Activated CD4-positive, alpha-beta T cell treated with anti-CD3 and anti-CD28 coated beads, Interleukin-2, amount 10 ng/mL, durations not matched to agents 7 days and 5 days (primary cell): Measurements from ENCODE around the gene STAT5B. TPM values are rescaled to one million over a fixed set of nuclear protein-coding genes. Genes with fewer than 3 reads are reported as not detected.
"Not testable (repeated sequence)": the region's sequence is repeated elsewhere in the genome, so short reads cannot be mapped to it uniquely, and the experiment has no call there.

Experiments used
- CTCF ChIA-PET: fragments of 350-600 bp; sonication (Branson Sonifier 250); formaldehyde crosslinking; loops from one replicate; lab custom pipeline; 2021; ENCODE audit warnings: antibody characterized with exemption; lab: Charles Lee
- POLR2A ChIA-PET: fragments of 350-600 bp; sonication (Branson Sonifier 250); formaldehyde crosslinking; loops from one replicate; lab custom pipeline; 2021; ENCODE audit warnings: antibody characterized with exemption; lab: Charles Lee
- DNase-seq: peaks from one replicate; pipeline ENCODE4 v3.0.0-alpha.2; 2020
- H3K27ac Mint-ChIP-seq: one replicate; pipeline ENCODE4 v1.8.0; 2021; ENCODE audit warnings: mild to moderate bottlenecking, moderate library complexity, mixed read lengths
- H3K27me3 Mint-ChIP-seq: one replicate; pipeline ENCODE4 v1.8.0; 2021; ENCODE audit warnings: mixed read lengths
- H3K36me3 Mint-ChIP-seq: one replicate; pipeline ENCODE4 v1.8.0; 2021; ENCODE audit warnings: low read depth, mixed read lengths
- H3K4me1 Mint-ChIP-seq: one replicate; pipeline ENCODE4 v1.8.0; 2021; ENCODE audit warnings: mixed read lengths
- H3K4me3 Mint-ChIP-seq: one replicate; pipeline ENCODE4 v1.8.0; 2021; ENCODE audit warnings: mild to moderate bottlenecking, moderate library complexity, mixed read lengths
- H3K9me3 Mint-ChIP-seq: one replicate; pipeline ENCODE4 v1.8.0; 2021; ENCODE audit warnings: mixed read lengths
- total RNA-seq, 2 experiments: library from RNA; stranded (reverse); gene quantifications; one replicate each; pipeline ENCODE4 v1.2.3, GENCODE V29; 2021

STAT5B gene
- total RNA-seq, 2 experiments from 2014 or later, result 150 to 164 TPM

- H3K27me3 Mint-ChIP-seq, DNase-seq, H3K4me3 Mint-ChIP-seq, H3K9me3 Mint-ChIP-seq, H3K4me1 Mint-ChIP-seq, H3K27ac Mint-ChIP-seq, POLR2A ChIA-PET: not testable (repeated sequence)
- H3K36me3 Mint-ChIP-seq, result peaks cover 65% of the 10 kb centered on the region
- CTCF ChIA-PET, result interaction anchor here (1.2 kb wide), 1 partner anchor 16 kb away, joined by 3 read pairs; no protein-coding TSS in a partner anchor
Measured at GRCh38 chr17:42206153-42206612, 70.0 kb downstream of the STAT5B start.

GRCh38 chr17:42203354-42203753 lies 72.8 kb downstream of the STAT5B start:
- DNase-seq, result no peak
- Mint-ChIP-seq H3K9me3 (no peaks in the 10 kb centered on the region), H3K4me1 (peaks cover 2% of the 10 kb centered on the region), H3K27ac (peak overlapping the region; percentile 19), H3K4me3 (no peak overlapping the region), H3K27me3 (no peaks in the 10 kb centered on the region), H3K36me3 (peaks cover 59% of the 10 kb centered on the region)
- ChIA-PET POLR2A (no interaction called here), CTCF (interaction anchor here (2.3 kb wide), 1 partner anchor 9 kb away, joined by 9 read pairs; the partner anchor contains the start of gene GHDC)

DNA sequence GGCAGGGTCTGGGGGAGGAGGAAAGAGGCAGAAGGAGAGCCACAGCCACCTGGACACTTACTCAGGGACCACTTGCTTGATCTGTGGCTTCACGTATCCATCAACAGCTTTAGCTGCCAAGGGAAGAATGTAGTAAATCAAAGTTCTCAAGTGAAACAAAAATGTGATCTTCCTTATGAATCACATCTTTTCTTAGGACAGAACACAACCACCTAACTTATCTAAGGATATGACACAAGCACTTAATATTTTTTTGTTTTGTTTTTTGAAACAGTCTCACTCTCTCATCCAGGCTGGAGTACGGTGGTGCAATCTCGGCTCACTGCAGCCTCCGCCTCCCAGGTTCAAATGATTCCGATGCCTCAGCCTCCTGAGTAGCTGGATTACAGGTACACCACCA lies 73.5 kb downstream of the STAT5B start:
- Mint-ChIP-seq H3K36me3 (peaks cover 59% of the 10 kb centered on the region), H3K9me3 (no peaks in the 10 kb centered on the region), H3K4me1 (peaks cover 2% of the 10 kb centered on the region), H3K4me3 (no peak overlapping the region), H3K27me3 (no peaks in the 10 kb centered on the region), H3K27ac (peak overlapping the region; percentile 60)
- CTCF ChIA-PET, result interaction anchor here (1.1 to 1.3 kb wide), 2 partner anchors 18 kb away, joined by 3 read pairs; no protein-coding TSS in a partner anchor
- POLR2A ChIA-PET, result no interaction called here
- DNase-seq, result no peak

GRCh38 chr17:42202159-42202558 lies 74.0 kb downstream of the STAT5B start:
- H3K27ac Mint-ChIP-seq, result no peak overlapping the region
- DNase-seq, result no peak
- peaks cover 2% of the 10 kb centered on the region for H3K4me1 Mint-ChIP-seq
- no peaks in the 10 kb centered on the region for H3K9me3 Mint-ChIP-seq
- H3K36me3 Mint-ChIP-seq, result peaks cover 54% of the 10 kb centered on the region
- POLR2A ChIA-PET, result no interaction called here
- CTCF ChIA-PET, result interaction anchor here (1.1 to 1.3 kb wide), 3 partner anchors 17 to 70 kb away, joined by 3 read pairs; no protein-coding TSS in a partner anchor
- H3K4me3 Mint-ChIP-seq, result no peak overlapping the region
- H3K27me3 Mint-ChIP-seq, result no peaks in the 10 kb centered on the region

DNA sequence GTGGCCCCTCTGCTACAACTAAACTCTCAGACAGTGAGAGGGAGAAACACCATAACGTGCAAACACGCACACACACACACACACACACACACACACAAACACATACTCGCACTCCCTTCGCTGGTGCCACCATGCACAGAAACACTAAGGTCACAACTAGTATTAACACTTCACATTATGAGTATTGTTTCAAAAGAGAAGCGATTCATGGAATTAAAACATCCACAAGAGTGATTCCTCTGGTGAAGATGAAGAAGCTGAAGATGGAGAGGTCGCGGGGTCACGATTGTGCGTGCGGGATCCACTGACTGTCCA lies 74.8 kb downstream of the STAT5B start:
- Mint-ChIP-seq H3K4me1 (peaks cover 2% of the 10 kb centered on the region), H3K36me3 (peaks cover 50% of the 10 kb centered on the region), H3K9me3 (no peaks in the 10 kb centered on the region), H3K4me3 (no peak overlapping the region), H3K27ac (no peak overlapping the region), H3K27me3 (no peaks in the 10 kb centered on the region)
- DNase-seq, result no peak
- ChIA-PET POLR2A (no interaction called here), CTCF (interaction anchor here (1.2 to 1.4 kb wide), 3 partner anchors 17 to 202 kb away, joined by 3 read pairs; no protein-coding TSS in a partner anchor)

- no peak for DNase-seq
- H3K36me3 Mint-ChIP-seq, result peaks cover 46% of the 10 kb centered on the region
- peak overlapping the region; percentile 20 for H3K27ac Mint-ChIP-seq
- H3K4me1 Mint-ChIP-seq, result peaks cover 2% of the 10 kb centered on the region
- ChIA-PET POLR2A (no interaction called here), CTCF (interaction anchor here (1.2 to 2.2 kb wide), 4 partner anchors 8 to 202 kb away, joined by 3 to 7 read pairs (median 3); no protein-coding TSS in a partner anchor)
- no peaks in the 10 kb centered on the region for H3K27me3 Mint-ChIP-seq
- no peaks in the 10 kb centered on the region for H3K9me3 Mint-ChIP-seq
- no peak overlapping the region for H3K4me3 Mint-ChIP-seq
Measured at GRCh38 chr17:42200706-42201457, 75.3 kb downstream of the STAT5B start.

DNA sequence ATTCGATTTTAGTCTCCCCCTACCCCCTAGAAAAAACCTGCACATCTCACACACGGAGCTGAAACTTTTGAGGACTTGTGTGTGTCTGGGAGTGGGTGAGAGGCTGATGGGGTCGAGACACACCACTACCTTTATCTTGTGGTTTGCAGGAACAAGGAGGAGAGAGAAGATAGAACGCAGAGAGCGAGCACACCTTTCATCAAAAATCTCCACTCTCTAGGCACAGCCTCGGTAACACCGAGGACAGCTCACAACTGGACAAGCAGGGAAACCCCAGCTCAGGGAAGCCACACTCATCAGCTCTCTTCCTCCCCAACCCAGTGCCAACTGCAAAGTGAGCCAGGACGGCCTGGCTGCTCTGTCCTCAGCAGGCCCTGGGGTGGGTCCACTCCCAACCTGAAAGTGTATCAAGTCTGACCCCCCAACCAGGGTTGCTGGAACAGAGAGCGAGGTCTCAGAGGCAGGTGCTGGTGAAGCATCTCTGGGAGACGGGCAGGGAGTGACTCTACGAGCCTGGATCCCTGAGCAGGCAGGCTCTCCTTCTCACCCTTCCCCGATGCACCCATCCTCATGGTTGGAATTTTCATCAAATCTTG lies 76.7 kb downstream of the STAT5B start:
- H3K27ac Mint-ChIP-seq, result no peak overlapping the region

GRCh38 chr17:42198897-42199296 lies 77.3 kb downstream of the STAT5B start:
- peak overlapping the region; percentile 57 for H3K27ac Mint-ChIP-seq
- DNase-seq, result no peak
- no peaks in the 10 kb centered on the region for H3K9me3 Mint-ChIP-seq
- no peak overlapping the region for H3K4me3 Mint-ChIP-seq
- POLR2A ChIA-PET, result no interaction called here
- peaks cover 36% of the 10 kb centered on the region for H3K36me3 Mint-ChIP-seq
- H3K4me1 Mint-ChIP-seq, result peaks cover 10% of the 10 kb centered on the region
- no peaks in the 10 kb centered on the region for H3K27me3 Mint-ChIP-seq
- CTCF ChIA-PET, result interaction anchor here (0.9 to 2.2 kb wide), 4 partner anchors 15 to 52 kb away, joined by 3 to 7 read pairs (median 4); no protein-coding TSS in a partner anchor

More for the DNA sequence above, 76.7 kb downstream of the STAT5B start:
- no peaks in the 10 kb centered on the region for H3K27me3 Mint-ChIP-seq
- no peak overlapping the region for H3K4me3 Mint-ChIP-seq
- ChIA-PET POLR2A (no interaction called here), CTCF (interaction anchor here (0.9 to 2.2 kb wide), 4 partner anchors 9 to 51 kb away, joined by 3 to 7 read pairs (median 4); no protein-coding TSS in a partner anchor)
- no peak for DNase-seq
- H3K4me1 Mint-ChIP-seq, result peaks cover 6% of the 10 kb centered on the region
- peaks cover 41% of the 10 kb centered on the region for H3K36me3 Mint-ChIP-seq
- no peaks in the 10 kb centered on the region for H3K9me3 Mint-ChIP-seq

GRCh38 chr17:42197564-42198156 lies 78.5 kb downstream of the STAT5B start:
- no peaks in the 10 kb centered on the region for H3K9me3 Mint-ChIP-seq
- no peaks in the 10 kb centered on the region for H3K27me3 Mint-ChIP-seq
- H3K4me1 Mint-ChIP-seq, result peaks cover 21% of the 10 kb centered on the region
- ChIA-PET POLR2A (no interaction called here), CTCF (interaction anchor here (1.1 kb wide), 1 partner anchor 13 kb away, joined by 3 read pairs; no protein-coding TSS in a partner anchor)
- no peak for DNase-seq
- no peak overlapping the region for H3K4me3 Mint-ChIP-seq
- peak overlapping the region; percentile 43 for H3K27ac Mint-ChIP-seq
- peaks cover 27% of the 10 kb centered on the region for H3K36me3 Mint-ChIP-seq

DNA sequence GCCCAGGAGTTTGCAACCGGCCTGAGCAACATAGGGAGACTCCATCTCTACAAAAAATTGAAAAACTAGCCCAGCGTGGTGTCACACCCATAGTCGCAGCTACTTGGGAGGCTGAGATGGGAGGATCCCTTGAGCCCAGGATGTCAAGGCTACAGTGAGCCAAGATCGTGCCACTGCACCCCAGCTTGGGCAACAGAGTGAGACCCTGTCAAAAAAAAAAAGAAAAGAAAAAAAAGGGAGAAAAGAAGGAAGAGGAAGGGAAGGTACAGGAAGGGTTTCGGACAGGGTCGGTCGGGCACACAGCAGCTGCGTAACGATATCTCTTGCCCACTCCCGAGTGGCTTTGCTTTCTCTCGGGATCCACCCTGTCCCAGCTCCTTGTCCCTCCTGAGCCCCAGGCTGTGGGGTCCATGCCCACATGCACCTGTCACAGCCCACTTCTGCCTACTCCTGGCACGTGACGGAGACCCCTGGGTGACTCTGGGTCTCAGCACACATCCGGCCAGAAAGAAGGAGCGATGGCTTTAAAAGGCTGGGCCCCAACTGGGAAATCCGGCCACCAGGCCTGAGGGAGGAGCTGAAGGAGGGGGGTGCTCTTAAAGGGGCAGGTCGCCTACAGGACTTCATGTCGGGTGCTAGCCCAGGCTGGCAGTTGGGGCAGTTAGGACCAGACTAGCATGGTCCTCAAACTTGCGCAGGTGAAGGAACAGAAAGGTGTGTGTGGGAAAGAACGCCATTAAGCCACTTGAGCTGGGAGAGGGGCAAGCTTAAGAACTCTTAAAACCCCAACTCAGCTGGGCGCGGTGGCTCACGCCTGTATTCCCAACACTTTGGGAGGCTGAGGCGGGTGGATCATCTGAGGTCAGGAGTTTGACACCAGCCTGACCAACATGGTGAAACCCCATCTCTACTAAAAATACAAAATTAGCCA lies 82.0 kb downstream of the STAT5B start, which contains the start of gene GHDC:
TSS of gene GHDC (minus strand) at position 526 of the 931 bp plus-strand sequence. CDS start 913 bp downstream, outside the sequence.
- Mint-ChIP-seq H3K9me3 (no peaks in the 10 kb centered on the region), H3K36me3 (peaks cover 5% of the 10 kb centered on the region), H3K4me1 (peaks cover 23% of the 10 kb centered on the region), H3K4me3 (peak within 1 kb of the TSS; percentile 83), H3K27ac (peak within 1 kb of the TSS; percentile 93), H3K27me3 (no peaks in the 10 kb centered on the region)
- CTCF ChIA-PET, result interaction anchor here (0.8 to 3.2 kb wide), 10 partner anchors 10 to 1561 kb away, joined by 3 to 33 read pairs (median 4); partner anchors contain the start of genes CAVIN1, DNAJC7, HCRT and KCNH4
- POLR2A ChIA-PET, result interaction anchor here (1.0 to 1.3 kb wide), 4 partner anchors 8 to 209 kb away, joined by 3 to 5 read pairs (median 4); no protein-coding TSS in a partner anchor
- peak; percentile 87 for DNase-seq

GRCh38 chr17:42193216-42193968 lies 82.8 kb downstream of the STAT5B start:
- no peak for DNase-seq
- ChIA-PET POLR2A (interaction anchor here (1.2 to 1.3 kb wide), 2 partner anchors 12 to 210 kb away, joined by 3 to 5 read pairs; no protein-coding TSS in a partner anchor), CTCF (interaction anchor here (1.0 to 3.2 kb wide), 6 partner anchors 9 to 1562 kb away, joined by 3 to 33 read pairs (median 6); partner anchors contain the start of genes DNAJC7, HCRT and KCNH4)

More at GRCh38 chr17:42193216-42193968, 82.8 kb downstream of the STAT5B start:
- Mint-ChIP-seq H3K4me3 (peak overlapping the region; percentile 83), H3K27ac (peak overlapping the region; percentile 93), H3K36me3 (no peaks in the 10 kb centered on the region), H3K4me1 (peaks cover 28% of the 10 kb centered on the region), H3K27me3 (no peaks in the 10 kb centered on the region), H3K9me3 (no peaks in the 10 kb centered on the region)
